ENCODE data around the gene ANKFY1. TPM values are rescaled to one million over a fixed set of nuclear protein-coding genes. Genes with fewer than 3 reads are reported as not detected.

Gene ANKFY1
- total RNA-seq, 1 donor from 2014 or later: 70.3 TPM

GRCh38 chr17:4162775-4163466 lies 100.9 kb downstream of the ANKFY1 start:
- Histone ChIP-seq H3K36me3 (peaks cover 52% of the 10 kb centered on the region), H3K4me1 (peaks cover 24% of the 10 kb centered on the region), H3K4me3 (no peak overlapping the region), H3K27me3 (ENCODE audit: low read depth) (no peaks in the 10 kb centered on the region), H3K9me3 (no peaks in the 10 kb centered on the region), H3K27ac (peak overlapping the region; percentile 42)
- peak; percentile 57 to 62 for ATAC-seq
- intact Hi-C loops (cut with DNase I): no loop called here
- DNase-seq: no peak
- no peak for TF ChIP-seq CTCF (IDR thresholded peaks at IDR 0.05)

- Histone ChIP-seq H3K27me3 (ENCODE audit: low read depth) (no peaks in the 10 kb centered on the region), H3K4me1 (peaks cover 24% of the 10 kb centered on the region), H3K36me3 (peaks cover 49% of the 10 kb centered on the region), H3K27ac (peak overlapping the region; percentile 42), H3K4me3 (no peak overlapping the region), H3K9me3 (no peaks in the 10 kb centered on the region)
- intact Hi-C loops (cut with DNase I): no loop called here
- TF ChIP-seq CTCF (IDR thresholded peaks at IDR 0.05): no peak
- ATAC-seq (peak; percentile 4 to 10), DNase-seq (no peak)
These were observed 101.5 kb downstream of the ANKFY1 start for GRCh38 chr17:4162321-4162720.

- H3K27ac ChIP-seq: peak overlapping the region; percentile 42
- intact Hi-C loops (cut with DNase I): no loop called here
- H3K9me3 ChIP-seq: no peaks in the 10 kb centered on the region
- peaks cover 24% of the 10 kb centered on the region for H3K4me1 ChIP-seq
- ATAC-seq (peak; percentile 48 to 60), DNase-seq (peak; percentile 51)
- no peaks in the 10 kb centered on the region for H3K27me3 ChIP-seq (ENCODE audit: low read depth)
- peaks cover 49% of the 10 kb centered on the region for H3K36me3 ChIP-seq
- no peak for TF ChIP-seq CTCF (IDR thresholded peaks at IDR 0.05)
- H3K4me3 ChIP-seq: no peak overlapping the region
These were observed 101.8 kb downstream of the ANKFY1 start for GRCh38 chr17:4161967-4162305.

GRCh38 chr17:4161192-4161966 lies 102.4 kb downstream of the ANKFY1 start:
- H3K9me3 ChIP-seq: no peaks in the 10 kb centered on the region
- intact Hi-C loops (cut with DNase I): no loop called here
- H3K4me1 ChIP-seq: peaks cover 24% of the 10 kb centered on the region
- no peak for TF ChIP-seq CTCF (IDR thresholded peaks at IDR 0.05)
- peak overlapping the region; percentile 39 for H3K27ac ChIP-seq
- ATAC-seq: peak; percentile 51 to 55
- peak; percentile 53 for DNase-seq
- no peak overlapping the region for H3K4me3 ChIP-seq
- no peaks in the 10 kb centered on the region for H3K27me3 ChIP-seq (ENCODE audit: low read depth)
- H3K36me3 ChIP-seq: peaks cover 49% of the 10 kb centered on the region

- H3K27me3 ChIP-seq (ENCODE audit: low read depth): no peaks in the 10 kb centered on the region
- peaks cover 51% of the 10 kb centered on the region for H3K36me3 ChIP-seq
- no peaks in the 10 kb centered on the region for H3K9me3 ChIP-seq
- no peak overlapping the region for H3K27ac ChIP-seq
- no peak for TF ChIP-seq CTCF (IDR thresholded peaks at IDR 0.05)
- H3K4me1 ChIP-seq: peaks cover 24% of the 10 kb centered on the region
- H3K4me3 ChIP-seq: no peak overlapping the region
- ATAC-seq (no peak), DNase-seq (no peak)
- intact Hi-C loops (cut with DNase I): no loop called here
These were observed 103.4 kb downstream of the ANKFY1 start for GRCh38 chr17:4160294-4160859.

Data from lower lobe of right lung (tissue), 2 donors.